ENCODE measurements around the gene ATP10B.
"Not testable (repeated sequence)": the region's sequence is repeated elsewhere in the genome, so short reads cannot be mapped to it uniquely, and the experiment has no call there.

The ATP10B gene

GRCh38 chr5:160852049-160852448 is at the start of gene ATP10B:
Gene ATP10B, minus strand, starts transcription at chr5:160852211. Its CDS starts 164,137 bp downstream, at chr5:160688074.
- no peak for DNase-seq

GRCh38 chr5:160901656-160902055 is 49.6 kb upstream of the ATP10B start:
- DNase-seq = no peak

- no peak for DNase-seq
Observed at GRCh38 chr5:160899735-160900134, 47.7 kb upstream of the ATP10B start.

GRCh38 chr5:160893180-160893964 is 41.4 kb upstream of the ATP10B start:
- DNase-seq = not testable (repeated sequence)

GRCh38 chr5:160887780-160888179 is 35.8 kb upstream of the ATP10B start:
- no peak for DNase-seq

- not testable (repeated sequence) for DNase-seq
Observed at GRCh38 chr5:160873560-160874200, 21.7 kb upstream of the ATP10B start.

- no peak for DNase-seq
Observed at GRCh38 chr5:160869989-160870521, 18.0 kb upstream of the ATP10B start.

- no peak for DNase-seq
Observed at GRCh38 chr5:160867976-160868375, 16.0 kb upstream of the ATP10B start.

GRCh38 chr5:160851451-160851850 is 560 bp downstream of the ATP10B start:
- DNase-seq = no peak

GRCh38 chr5:160850421-160850820 is 1.6 kb downstream of the ATP10B start:
- no peak for DNase-seq

- DNase-seq = no peak
Observed at GRCh38 chr5:160847526-160848085, 4.4 kb downstream of the ATP10B start.

GRCh38 chr5:160846642-160847041 is 5.4 kb downstream of the ATP10B start:
- DNase-seq = no peak

- no peak for DNase-seq
Observed at GRCh38 chr5:160844177-160844576, 7.8 kb downstream of the ATP10B start.

- DNase-seq = no peak
Observed at GRCh38 chr5:160843240-160843639, 8.8 kb downstream of the ATP10B start.

GRCh38 chr5:160837749-160838593 is 14.0 kb downstream of the ATP10B start:
- DNase-seq = no peak

GRCh38 chr5:160837211-160837610 is 14.8 kb downstream of the ATP10B start:
- no peak for DNase-seq

GRCh38 chr5:160835818-160836528 is 16.0 kb downstream of the ATP10B start:
- no peak for DNase-seq

- DNase-seq = no peak
Observed at GRCh38 chr5:160835376-160835775, 16.6 kb downstream of the ATP10B start.

- no peak for DNase-seq
Observed at GRCh38 chr5:160833806-160834205, 18.2 kb downstream of the ATP10B start.

- DNase-seq = no peak
Observed at GRCh38 chr5:160831801-160832200, 20.2 kb downstream of the ATP10B start.

- no peak for DNase-seq
Observed at GRCh38 chr5:160824301-160825001, 27.6 kb downstream of the ATP10B start.
